Measurements from ENCODE around the gene PARP1.

Gene PARP1

DNA sequence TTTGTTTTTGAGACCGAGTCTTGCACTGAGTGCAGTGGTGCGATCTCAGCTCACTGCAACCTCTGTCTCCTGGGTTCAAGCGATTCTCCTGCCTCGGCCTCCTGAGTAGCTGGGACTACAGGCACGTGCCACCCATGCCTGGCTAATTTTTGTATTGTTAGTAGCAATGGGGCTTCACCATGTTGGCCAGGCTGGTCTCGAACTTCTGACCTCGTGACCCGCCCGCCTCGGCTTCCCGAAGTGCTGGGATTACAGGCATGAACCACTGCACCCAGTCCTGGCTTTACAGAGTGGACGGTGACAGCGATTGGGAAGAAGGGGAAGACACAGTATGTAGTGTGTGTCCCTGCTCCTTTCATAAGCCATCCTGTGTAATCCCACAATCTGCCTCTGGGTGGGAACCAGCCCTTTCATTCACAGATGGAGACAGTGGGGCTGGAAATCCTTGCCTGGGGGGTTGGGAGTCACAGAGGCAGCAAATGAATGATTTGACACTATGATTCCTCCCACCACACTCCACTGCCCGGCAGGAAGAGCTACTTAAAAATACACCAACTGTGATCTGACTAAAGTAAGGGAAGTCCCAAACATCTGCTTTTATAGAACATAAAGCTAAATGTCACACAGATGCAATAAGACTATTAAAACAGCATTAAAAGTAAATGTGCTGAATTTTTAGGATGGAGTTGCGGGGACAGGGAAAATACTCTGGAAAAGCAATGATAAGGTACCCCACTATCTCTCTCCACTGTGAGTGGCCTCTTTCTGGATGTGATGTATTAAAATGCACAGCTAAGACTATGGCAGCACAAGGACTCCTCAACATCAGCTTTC, 4.5 kb downstream of the PARP1 start:
- POLR2A ChIA-PET, result no interaction called here
- Histone ChIP-seq H3K9me3 (ENCODE audit: control extremely low read depth in 1 of 5, control insufficient read depth in 4 of 5, insufficient read depth in 2 of 5, low read depth in 1 of 5, low read length in 4 of 5) (no peaks in the 10 kb centered on the region), H3K27ac (ENCODE audit: insufficient read depth in 1 of 2, low read depth in 1 of 2, low read length in 2 of 2, poor library complexity in 1 of 2, severe bottlenecking in 2 of 2) (peak overlapping the region in 1 of 2 experiments; percentile 16), H3K27me3 (replicated peaks in 2 of 5; ENCODE audit: control insufficient read depth in 4 of 5, insufficient read depth in 5 of 5, low read length in 4 of 5) (no peaks in the 10 kb centered on the region), H3K36me3 (ENCODE audit: control insufficient read depth in 4 of 4, insufficient read depth in 4 of 4, low read length in 3 of 4) (peaks cover 11 to 43% (median 38%) of the 10 kb centered on the region in 4 experiments), H3K4me1 (ENCODE audit: control extremely low read depth in 1 of 4, control insufficient read depth in 4 of 4, insufficient read depth in 4 of 4, low read length in 3 of 4) (peaks cover 24 to 50% (median 43%) of the 10 kb centered on the region in 4 experiments), H3K4me3 (ENCODE audit: control insufficient read depth in 1 of 7, extremely low read depth in 1 of 7, insufficient read depth in 4 of 7, low read depth in 2 of 7, low read length in 6 of 7) (peak overlapping the region in 1 of 7 experiments; percentile 14)
- 83% methylated on average over 13 of the region's 15 CpGs for WGBS (ENCODE audit: insufficient coverage)
- CTCF ChIA-PET, result interaction anchor here (0.7 to 2.2 kb wide), 7 partner anchors 10 to 278 kb away, joined by 3 to 7 read pairs (median 3); no protein-coding TSS in a partner anchor
- peak in 2 of 3 donors; percentile 75 to 80 for DNase-seq

DNA sequence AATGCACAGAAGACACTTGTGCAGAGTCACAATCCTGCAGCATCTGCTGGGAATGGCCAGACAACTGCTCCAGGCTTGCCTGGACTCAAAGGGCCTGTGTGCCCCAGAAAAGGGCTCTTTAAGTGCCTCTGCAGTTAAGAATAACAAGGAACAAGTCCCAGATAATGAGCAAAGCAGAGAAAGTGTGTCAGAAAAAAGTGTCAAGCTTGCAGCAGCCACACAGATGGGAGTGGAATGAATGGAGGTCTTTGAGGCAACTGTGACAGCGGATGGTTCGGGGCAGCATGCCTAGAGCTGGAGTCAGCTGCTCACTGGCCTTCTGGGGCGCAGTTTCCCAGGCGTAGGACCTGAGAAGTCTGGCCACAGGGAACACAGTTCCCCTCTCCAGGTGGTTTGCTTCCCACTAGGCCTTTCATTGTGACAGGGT, 5.1 kb downstream of the PARP1 start:
- no peak for DNase-seq
- H3K4me1 ChIP-seq (ENCODE audit: control extremely low read depth in 1 of 4, control insufficient read depth in 4 of 4, insufficient read depth in 4 of 4, low read length in 3 of 4), result peaks cover 24 to 47% (median 43%) of the 10 kb centered on the region in 4 experiments
- H3K9me3 ChIP-seq (ENCODE audit: control extremely low read depth in 1 of 5, control insufficient read depth in 4 of 5, insufficient read depth in 2 of 5, low read depth in 1 of 5, low read length in 4 of 5), result no peaks in the 10 kb centered on the region
- H3K27ac ChIP-seq (ENCODE audit: insufficient read depth in 1 of 2, low read depth in 1 of 2, low read length in 2 of 2, poor library complexity in 1 of 2, severe bottlenecking in 2 of 2), result no peak overlapping the region
- ChIA-PET CTCF (interaction anchor here (1.4 to 2.0 kb wide), 2 partner anchors 10 to 23 kb away, joined by 3 to 7 read pairs; no protein-coding TSS in a partner anchor), POLR2A (no interaction called here)
- no peaks in the 10 kb centered on the region for H3K27me3 ChIP-seq (replicated peaks in 2 of 5; ENCODE audit: control insufficient read depth in 4 of 5, insufficient read depth in 5 of 5, low read length in 4 of 5)
- peaks cover 11 to 48% (median 40%) of the 10 kb centered on the region in 4 experiments for H3K36me3 ChIP-seq (ENCODE audit: control insufficient read depth in 4 of 4, insufficient read depth in 4 of 4, low read length in 3 of 4)
- no peak overlapping the region for H3K4me3 ChIP-seq (ENCODE audit: control insufficient read depth in 1 of 7, extremely low read depth in 1 of 7, insufficient read depth in 4 of 7, low read depth in 2 of 7, low read length in 6 of 7)
- WGBS (ENCODE audit: insufficient coverage), result 100% methylated on average over 4 of the region's 4 CpGs

DNA sequence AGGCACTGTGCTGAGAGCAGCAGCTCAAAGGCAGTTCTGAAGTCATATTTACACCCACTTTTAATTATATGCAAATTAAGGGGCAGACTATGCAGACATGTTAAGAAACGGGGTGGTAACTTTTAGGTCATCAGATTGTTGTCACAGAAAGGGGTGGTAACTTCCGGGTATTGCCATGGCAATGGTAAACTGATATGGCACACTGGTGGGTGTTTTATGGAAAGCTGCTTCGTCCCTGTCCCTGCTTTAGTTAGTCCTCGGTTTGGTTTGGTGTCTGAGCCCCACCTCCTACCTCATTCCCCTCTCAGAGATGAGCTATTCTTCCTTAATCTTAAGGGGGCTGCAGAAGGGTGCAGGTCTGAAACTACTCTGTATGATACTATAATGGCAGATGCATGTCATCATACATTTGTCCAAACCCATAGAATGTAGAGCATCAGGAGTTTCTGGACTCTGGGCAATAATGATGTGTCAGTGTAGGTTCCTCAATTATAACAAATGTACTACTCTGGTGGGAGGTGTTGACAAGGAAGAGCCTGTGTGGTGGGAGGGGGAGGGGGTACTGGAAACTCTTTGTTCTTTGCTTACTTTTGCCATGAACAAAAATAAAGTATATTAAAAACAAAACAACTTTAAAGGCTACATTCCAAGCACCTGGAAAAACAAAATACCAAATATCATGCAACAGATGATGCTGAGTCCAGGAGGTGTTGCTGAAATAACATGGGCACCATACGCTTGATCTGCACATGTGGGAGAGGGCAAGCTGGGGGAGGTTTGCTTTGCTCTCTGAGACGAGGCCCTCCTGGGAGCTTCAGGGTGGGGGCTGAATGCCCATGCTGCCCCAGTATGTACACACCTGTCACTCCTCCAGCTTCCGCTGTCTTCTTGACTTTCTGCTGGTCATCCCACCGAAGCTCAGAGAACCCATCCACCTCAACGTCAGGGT, 6.3 kb downstream of the PARP1 start:
- Histone ChIP-seq H3K4me3 (ENCODE audit: control insufficient read depth in 1 of 7, extremely low read depth in 1 of 7, insufficient read depth in 4 of 7, low read depth in 2 of 7, low read length in 6 of 7) (no peak overlapping the region), H3K27ac (ENCODE audit: insufficient read depth in 1 of 2, low read depth in 1 of 2, low read length in 2 of 2, poor library complexity in 1 of 2, severe bottlenecking in 2 of 2) (no peak overlapping the region), H3K4me1 (ENCODE audit: control extremely low read depth in 1 of 4, control insufficient read depth in 4 of 4, insufficient read depth in 4 of 4, low read length in 3 of 4) (peaks cover 20 to 42% (median 38%) of the 10 kb centered on the region in 4 experiments), H3K36me3 (ENCODE audit: control insufficient read depth in 4 of 4, insufficient read depth in 4 of 4, low read length in 3 of 4) (peaks cover 19 to 58% (median 44%) of the 10 kb centered on the region in 4 experiments), H3K9me3 (ENCODE audit: control extremely low read depth in 1 of 5, control insufficient read depth in 4 of 5, insufficient read depth in 2 of 5, low read depth in 1 of 5, low read length in 4 of 5) (no peaks in the 10 kb centered on the region), H3K27me3 (replicated peaks in 2 of 5; ENCODE audit: control insufficient read depth in 4 of 5, insufficient read depth in 5 of 5, low read length in 4 of 5) (no peaks in the 10 kb centered on the region)
- peak in 1 of 3 donors; percentile 9 for DNase-seq
- 96% methylated on average over 5 of the region's 9 CpGs for WGBS (ENCODE audit: insufficient coverage)
- POLR2A ChIA-PET, result no interaction called here
- CTCF ChIA-PET, result interaction anchor here (0.6 to 1.5 kb wide), 5 partner anchors 12 to 1033 kb away, joined by 3 read pairs; no protein-coding TSS in a partner anchor

DNA sequence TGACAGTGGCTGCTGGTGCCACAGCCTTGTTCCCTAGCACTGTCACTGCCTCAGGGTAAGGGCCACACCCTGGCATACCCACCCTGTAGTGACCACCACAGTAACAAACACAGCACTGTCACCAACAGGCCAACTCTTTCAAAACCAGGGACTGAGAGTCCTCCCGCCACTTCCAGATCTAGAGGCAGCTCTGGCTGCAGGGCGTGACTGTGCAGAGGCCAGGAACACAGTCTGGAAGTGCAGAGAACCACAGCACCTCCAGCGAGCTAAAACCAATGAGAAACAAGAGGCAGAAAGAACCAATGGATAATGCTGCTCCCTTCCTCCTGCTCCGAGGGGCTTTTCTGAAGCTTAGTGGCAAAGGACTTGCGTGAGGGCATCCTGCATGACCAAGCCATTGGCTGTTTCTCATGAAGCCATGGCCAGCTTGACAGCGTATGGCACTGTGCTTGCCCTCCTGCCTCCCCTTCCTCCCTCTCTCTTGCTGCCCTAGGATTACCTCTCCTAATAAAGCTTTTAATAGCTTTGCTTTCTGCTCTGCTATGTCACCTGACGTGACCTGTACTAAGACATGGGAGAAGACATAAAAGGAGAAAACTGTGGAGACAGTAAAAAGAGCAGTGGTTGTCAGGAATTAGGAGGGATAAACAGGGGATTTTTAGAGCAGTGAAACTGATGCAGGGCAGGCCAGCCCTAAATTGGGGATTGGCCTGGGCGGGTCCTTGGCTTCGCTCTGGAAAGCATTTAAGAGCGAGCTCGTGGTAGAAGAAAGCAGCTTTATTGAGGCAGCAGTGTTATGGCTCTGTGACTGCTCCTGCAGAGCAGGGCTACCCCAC, 7.2 kb downstream of the PARP1 start:
- H3K4me3 ChIP-seq (ENCODE audit: control insufficient read depth in 1 of 7, extremely low read depth in 1 of 7, insufficient read depth in 4 of 7, low read depth in 2 of 7, low read length in 6 of 7), result no peak overlapping the region
- no peaks in the 10 kb centered on the region for H3K27me3 ChIP-seq (replicated peaks in 2 of 5; ENCODE audit: control insufficient read depth in 4 of 5, insufficient read depth in 5 of 5, low read length in 4 of 5)
- H3K27ac ChIP-seq (ENCODE audit: insufficient read depth in 1 of 2, low read depth in 1 of 2, low read length in 2 of 2, poor library complexity in 1 of 2, severe bottlenecking in 2 of 2), result no peak overlapping the region
- H3K4me1 ChIP-seq (ENCODE audit: control extremely low read depth in 1 of 4, control insufficient read depth in 4 of 4, insufficient read depth in 4 of 4, low read length in 3 of 4), result peaks cover 14 to 33% (median 29%) of the 10 kb centered on the region in 4 experiments
- 96% methylated on average over 9 of the region's 11 CpGs for WGBS (ENCODE audit: insufficient coverage)
- peaks cover 19 to 64% (median 47%) of the 10 kb centered on the region in 4 experiments for H3K36me3 ChIP-seq (ENCODE audit: control insufficient read depth in 4 of 4, insufficient read depth in 4 of 4, low read length in 3 of 4)
- H3K9me3 ChIP-seq (ENCODE audit: control extremely low read depth in 1 of 5, control insufficient read depth in 4 of 5, insufficient read depth in 2 of 5, low read depth in 1 of 5, low read length in 4 of 5), result no peaks in the 10 kb centered on the region
- CTCF ChIA-PET, result interaction anchor here (0.6 to 1.5 kb wide), 4 partner anchors 11 to 1034 kb away, joined by 3 read pairs; no protein-coding TSS in a partner anchor
- POLR2A ChIA-PET, result interaction anchor here (0.5 kb wide), 1 partner anchor 107 kb away, joined by 4 read pairs; no protein-coding TSS in a partner anchor
- DNase-seq, result no peak

DNA sequence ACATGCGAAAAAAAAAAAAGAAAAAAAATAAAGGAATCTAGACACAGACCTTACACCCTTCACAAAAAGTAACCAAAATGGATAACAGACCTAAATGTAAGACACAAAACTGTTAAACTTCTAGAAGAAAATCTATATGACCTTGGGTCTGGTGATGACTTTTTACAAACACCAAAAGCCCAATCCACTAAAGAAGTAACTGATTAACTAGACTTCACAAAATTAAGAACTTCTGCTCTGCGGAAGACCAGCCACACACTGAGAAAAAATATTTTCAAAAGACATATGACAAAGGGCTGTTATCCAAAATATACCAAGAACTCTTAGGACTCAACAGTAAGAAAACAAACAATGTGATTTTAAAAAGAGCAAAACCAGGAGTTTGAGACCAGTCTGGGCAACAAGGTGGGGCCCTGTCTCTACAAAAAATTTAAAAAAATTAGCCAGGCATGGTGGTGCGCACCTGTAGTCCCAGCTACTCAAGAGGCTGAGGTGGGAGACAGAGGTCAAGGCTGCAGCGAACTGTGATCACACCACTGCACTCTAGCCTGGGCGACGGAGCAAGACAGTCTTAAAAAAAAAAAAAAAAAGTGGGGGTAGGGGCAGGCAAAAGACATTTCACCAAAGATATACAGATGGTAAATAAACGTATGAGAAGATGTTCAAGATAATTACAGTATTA, 9.8 kb downstream of the PARP1 start:
- 100% methylated on average over 1 of the region's 7 CpGs for WGBS (ENCODE audit: insufficient coverage)

More for the DNA sequence above, 9.8 kb downstream of the PARP1 start:
- H3K4me3 ChIP-seq (ENCODE audit: control insufficient read depth in 1 of 7, extremely low read depth in 1 of 7, insufficient read depth in 4 of 7, low read depth in 2 of 7, low read length in 6 of 7), result no peak overlapping the region
- CTCF ChIA-PET, result interaction anchor here (3.5 kb wide), 1 partner anchor 9 kb away, joined by 16 read pairs; the partner anchor contains the start of gene PARP1
- H3K36me3 ChIP-seq (ENCODE audit: control insufficient read depth in 4 of 4, insufficient read depth in 4 of 4, low read length in 3 of 4), result peaks cover 23 to 86% (median 63%) of the 10 kb centered on the region in 4 experiments
- H3K27ac ChIP-seq (ENCODE audit: insufficient read depth in 1 of 2, low read depth in 1 of 2, low read length in 2 of 2, poor library complexity in 1 of 2, severe bottlenecking in 2 of 2), result no peak overlapping the region
- H3K27me3 ChIP-seq (replicated peaks in 2 of 5; ENCODE audit: control insufficient read depth in 4 of 5, insufficient read depth in 5 of 5, low read length in 4 of 5), result no peaks in the 10 kb centered on the region
- H3K4me1 ChIP-seq (ENCODE audit: control extremely low read depth in 1 of 4, control insufficient read depth in 4 of 4, insufficient read depth in 4 of 4, low read length in 3 of 4), result peaks cover 0 to 7% (median 3%) of the 10 kb centered on the region in 4 experiments
- DNase-seq, result no peak
- no peaks in the 10 kb centered on the region for H3K9me3 ChIP-seq (ENCODE audit: control extremely low read depth in 1 of 5, control insufficient read depth in 4 of 5, insufficient read depth in 2 of 5, low read depth in 1 of 5, low read length in 4 of 5)
- POLR2A ChIA-PET, result no interaction called here
